Panc1 (cell line): ENCODE results near the gene ARL8A.

Source experiments
- CTCF ChIP-seq: fragments of 450-650 bp; IDR thresholded peaks from 2 replicates; pipeline ENCODE4 v1.5.1; 2017; ENCODE audit warnings: mild to moderate bottlenecking
- REST ChIP-seq, 2 experiments: IDR thresholded peaks; 2 replicates each; pipeline ENCODE4 v1.6.1; 2011 to 2012; ENCODE audit warnings: low read depth in 2 of 2, control low read depth in 1 of 2, low read length in 1 of 2, mild to moderate bottlenecking in 1 of 2, moderate library complexity in 1 of 2; ENCODE audit not compliant: insufficient read depth in 1 of 2

- TF ChIP-seq CTCF (no peak), REST (IDR thresholded peaks at IDR 0.05; ENCODE audit: insufficient read depth in 1 of 2, low read depth in 2 of 2, low read length in 1 of 2) (no peak)
Observed at GRCh38 chr1:202133989-202134388, 10.5 kb downstream of the ARL8A start.
